ENCODE results near the gene CRYAA. TPM values are rescaled to one million over a fixed set of nuclear protein-coding genes. Genes with fewer than 3 reads are reported as not detected.
A peak's percentile ranks its signal among the peaks of the same experiment; 100 is the strongest.

Gene CRYAA
- total RNA-seq, 4 donors from 2014 or later: not detected

DNA sequence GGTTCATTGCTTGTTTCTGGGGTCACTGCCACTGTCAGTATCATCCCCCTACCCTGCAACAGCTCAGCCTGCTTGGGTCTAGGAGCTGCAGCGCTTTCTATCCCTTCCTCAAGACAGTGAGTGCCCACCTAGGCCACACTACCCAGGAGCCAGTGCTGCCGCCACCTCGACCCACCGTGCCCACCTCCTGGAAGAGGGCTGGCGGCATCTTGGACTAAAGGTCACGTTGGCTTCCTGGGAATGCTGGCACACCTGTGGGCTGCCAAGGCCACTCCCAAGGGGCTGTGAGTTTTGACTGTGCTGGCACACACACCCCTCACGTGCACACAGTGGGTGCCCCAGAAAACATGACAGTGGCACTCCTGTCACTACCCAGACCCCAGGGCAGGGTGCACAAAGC lies 22.1 kb downstream of the CRYAA start:
- Histone ChIP-seq H3K36me3 (no peaks in the 10 kb centered on the region), H3K4me3 (no peak overlapping the region), H3K4me1 (no peaks in the 10 kb centered on the region), H3K27ac (no peak overlapping the region), H3K9me3 (no peaks in the 10 kb centered on the region), H3K27me3 (no peaks in the 10 kb centered on the region)
- TF ChIP-seq CTCF (IDR thresholded peaks at IDR 0.05) (no peak), POLR2A (IDR thresholded peaks at IDR 0.05) (no peak)
- DNase-seq: peak in 1 of 3 donors; percentile 24

GRCh38 chr21:43191521-43191920 lies 22.7 kb downstream of the CRYAA start:
- TF ChIP-seq CTCF (IDR thresholded peaks at IDR 0.05) (no peak), POLR2A (IDR thresholded peaks at IDR 0.05) (no peak)
- peak in 1 of 3 donors; percentile 33 for DNase-seq
- no peaks in the 10 kb centered on the region for H3K9me3 ChIP-seq

GRCh38 chr21:43191971-43192370 lies 23.2 kb downstream of the CRYAA start:
- H3K27ac ChIP-seq: no peak overlapping the region
- no peaks in the 10 kb centered on the region for H3K36me3 ChIP-seq
- H3K27me3 ChIP-seq: no peaks in the 10 kb centered on the region
- H3K4me1 ChIP-seq: no peaks in the 10 kb centered on the region
- H3K9me3 ChIP-seq: no peaks in the 10 kb centered on the region
- no peak for DNase-seq
- no peak overlapping the region for H3K4me3 ChIP-seq
- no peak for TF ChIP-seq POLR2A (IDR thresholded peaks at IDR 0.05)

More at GRCh38 chr21:43191521-43191920, 22.7 kb downstream of the CRYAA start:
- Histone ChIP-seq H3K27me3 (no peaks in the 10 kb centered on the region), H3K4me1 (no peaks in the 10 kb centered on the region), H3K4me3 (no peak overlapping the region), H3K27ac (no peak overlapping the region), H3K36me3 (no peaks in the 10 kb centered on the region)

GRCh38 chr21:43192501-43193081 lies 23.8 kb downstream of the CRYAA start:
- Histone ChIP-seq H3K27ac (no peak overlapping the region), H3K4me1 (no peaks in the 10 kb centered on the region), H3K9me3 (no peaks in the 10 kb centered on the region), H3K4me3 (no peak overlapping the region), H3K36me3 (no peaks in the 10 kb centered on the region), H3K27me3 (no peaks in the 10 kb centered on the region)
- no peak for TF ChIP-seq CTCF (IDR thresholded peaks at IDR 0.05)
- no peak for TF ChIP-seq POLR2A (IDR thresholded peaks at IDR 0.05)
- DNase-seq: peak in 1 of 3 donors; percentile 28

GRCh38 chr21:43193088-43193650 lies 24.4 kb downstream of the CRYAA start:
- Histone ChIP-seq H3K27ac (no peak overlapping the region), H3K4me3 (no peak overlapping the region), H3K4me1 (no peaks in the 10 kb centered on the region), H3K9me3 (no peaks in the 10 kb centered on the region), H3K36me3 (no peaks in the 10 kb centered on the region), H3K27me3 (no peaks in the 10 kb centered on the region)
- TF ChIP-seq CTCF (IDR thresholded peaks at IDR 0.05): no peak
- no peak for TF ChIP-seq POLR2A (IDR thresholded peaks at IDR 0.05)
- DNase-seq: no peak

- DNase-seq: peak in 2 of 3 donors; percentile 8 to 27
- TF ChIP-seq POLR2A (IDR thresholded peaks at IDR 0.05): no peak
- no peak for TF ChIP-seq CTCF (IDR thresholded peaks at IDR 0.05)
These were observed 25.0 kb downstream of the CRYAA start for GRCh38 chr21:43193651-43194302.

More at GRCh38 chr21:43193651-43194302, 25.0 kb downstream of the CRYAA start:
- Histone ChIP-seq H3K4me1 (no peaks in the 10 kb centered on the region), H3K4me3 (no peak overlapping the region), H3K27me3 (no peaks in the 10 kb centered on the region), H3K36me3 (no peaks in the 10 kb centered on the region), H3K9me3 (no peaks in the 10 kb centered on the region), H3K27ac (no peak overlapping the region)
